Brain microvascular endothelial cell (primary cell): ENCODE measurements around the gene GH2.
"Not testable (repeated sequence)": the region's sequence is repeated elsewhere in the genome, so short reads cannot be mapped to it uniquely, and the experiment has no call there.

Experiments
- DNase-seq: peaks from one replicate; pipeline ENCODE4 v3.0.0-alpha.2; 2020
- H3K27ac ChIP-seq: fragments of 250-450 bp; sonication (Bioruptor Pico); 2 replicates; pipeline ENCODE4 v1.5.1; 2020; ENCODE audit warnings: mild to moderate bottlenecking, moderate library complexity
- H3K27me3 ChIP-seq: fragments of 250-450 bp; sonication (Bioruptor Pico); replicated peaks from 2 replicates; pipeline ENCODE4 v1.5.1; 2020; ENCODE audit warnings: mild to moderate bottlenecking
- H3K36me3 ChIP-seq: fragments of 250-450 bp; sonication (Bioruptor Pico); replicated peaks from 2 replicates; pipeline ENCODE4 v1.5.1; 2020; ENCODE audit warnings: mild to moderate bottlenecking
- H3K4me3 ChIP-seq: 2 replicates; pipeline ENCODE4 v1.5.1; 2011; ENCODE audit warnings: low read depth, mild to moderate bottlenecking, control low read depth, low read length, moderate library complexity
- in situ Hi-C: cut with HindIII; loops from 2 replicates; pipeline ENCODE4 v1.10.0; 2017; ENCODE audit warnings: low sequenced_read_pairs, low pct_ligation_motif_present
- TF ChIP-seq, protein P1 (sequence below): IDR thresholded peaks from 2 replicates; pipeline ENCODE4 v1.5.1; 2011; ENCODE audit warnings: low read depth, mild to moderate bottlenecking, moderate library complexity, low read length, control low read depth, inconsistent platforms; ENCODE audit errors: missing control alignments

GH2 gene

DNA sequence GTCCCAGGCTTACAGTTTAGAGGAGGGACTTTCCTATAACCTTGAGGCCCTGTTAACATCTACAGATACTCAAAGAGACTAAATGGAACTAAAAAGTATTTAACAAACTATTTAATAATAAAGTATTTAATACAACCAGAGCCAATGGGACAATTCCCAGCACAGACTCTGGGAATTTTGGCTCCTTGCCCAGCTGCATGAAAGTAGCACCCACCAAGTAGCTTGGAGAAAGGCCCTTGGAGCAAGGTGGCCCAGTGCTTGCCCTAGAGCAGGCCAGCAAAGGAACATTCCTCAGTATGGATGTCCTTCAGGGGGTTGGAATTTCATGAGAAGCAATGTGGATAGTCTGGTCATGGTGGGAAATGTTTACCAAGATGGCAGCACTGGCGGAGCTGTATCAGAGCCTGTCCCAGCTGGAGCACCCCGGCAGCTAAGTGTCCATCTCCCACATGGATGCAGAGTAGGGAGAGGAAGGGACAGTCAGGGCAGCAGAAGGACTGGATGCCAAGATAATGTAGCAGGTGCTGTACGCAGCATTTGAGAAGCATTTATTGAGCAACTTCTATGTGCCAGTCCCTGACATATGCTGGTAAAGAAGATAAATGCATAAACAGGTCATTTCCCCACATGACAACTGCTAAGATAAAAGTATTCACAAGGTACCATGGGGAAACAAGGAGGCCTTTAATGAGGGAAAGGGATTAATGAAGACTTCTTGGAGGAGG lies 34.1 kb downstream of the GH2 start:
- in situ Hi-C loops = no loop called here
- DNase-seq = no peak
- TF ChIP-seq, protein P1, sequence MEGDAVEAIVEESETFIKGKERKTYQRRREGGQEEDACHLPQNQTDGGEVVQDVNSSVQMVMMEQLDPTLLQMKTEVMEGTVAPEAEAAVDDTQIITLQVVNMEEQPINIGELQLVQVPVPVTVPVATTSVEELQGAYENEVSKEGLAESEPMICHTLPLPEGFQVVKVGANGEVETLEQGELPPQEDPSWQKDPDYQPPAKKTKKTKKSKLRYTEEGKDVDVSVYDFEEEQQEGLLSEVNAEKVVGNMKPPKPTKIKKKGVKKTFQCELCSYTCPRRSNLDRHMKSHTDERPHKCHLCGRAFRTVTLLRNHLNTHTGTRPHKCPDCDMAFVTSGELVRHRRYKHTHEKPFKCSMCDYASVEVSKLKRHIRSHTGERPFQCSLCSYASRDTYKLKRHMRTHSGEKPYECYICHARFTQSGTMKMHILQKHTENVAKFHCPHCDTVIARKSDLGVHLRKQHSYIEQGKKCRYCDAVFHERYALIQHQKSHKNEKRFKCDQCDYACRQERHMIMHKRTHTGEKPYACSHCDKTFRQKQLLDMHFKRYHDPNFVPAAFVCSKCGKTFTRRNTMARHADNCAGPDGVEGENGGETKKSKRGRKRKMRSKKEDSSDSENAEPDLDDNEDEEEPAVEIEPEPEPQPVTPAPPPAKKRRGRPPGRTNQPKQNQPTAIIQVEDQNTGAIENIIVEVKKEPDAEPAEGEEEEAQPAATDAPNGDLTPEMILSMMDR = no peak
- no peak overlapping the region for H3K4me3 ChIP-seq
- no peaks in the 10 kb centered on the region for H3K27me3 ChIP-seq
- H3K27ac ChIP-seq = no peak overlapping the region
- H3K36me3 ChIP-seq = no peaks in the 10 kb centered on the region

DNA sequence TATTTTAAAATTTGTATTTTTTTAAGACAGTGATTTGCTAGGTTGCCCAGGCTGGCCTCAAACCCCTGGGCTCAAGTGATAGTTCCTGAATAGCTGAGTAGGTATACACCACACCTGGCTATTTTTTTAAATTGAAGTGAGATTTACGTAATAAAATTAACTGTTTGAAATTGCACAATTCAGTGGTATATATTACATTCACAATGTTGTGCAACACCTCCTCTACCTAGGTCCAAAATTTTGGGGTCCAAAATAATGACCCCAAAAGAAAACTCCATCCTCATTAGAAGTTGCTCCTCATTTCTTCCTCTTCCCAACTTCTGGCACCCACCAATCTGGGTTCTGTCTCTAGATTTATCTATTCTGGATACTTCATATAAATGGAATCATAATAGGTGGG lies 36.2 kb downstream of the GH2 start:
- TF ChIP-seq, protein P1 = no peak

DNA sequence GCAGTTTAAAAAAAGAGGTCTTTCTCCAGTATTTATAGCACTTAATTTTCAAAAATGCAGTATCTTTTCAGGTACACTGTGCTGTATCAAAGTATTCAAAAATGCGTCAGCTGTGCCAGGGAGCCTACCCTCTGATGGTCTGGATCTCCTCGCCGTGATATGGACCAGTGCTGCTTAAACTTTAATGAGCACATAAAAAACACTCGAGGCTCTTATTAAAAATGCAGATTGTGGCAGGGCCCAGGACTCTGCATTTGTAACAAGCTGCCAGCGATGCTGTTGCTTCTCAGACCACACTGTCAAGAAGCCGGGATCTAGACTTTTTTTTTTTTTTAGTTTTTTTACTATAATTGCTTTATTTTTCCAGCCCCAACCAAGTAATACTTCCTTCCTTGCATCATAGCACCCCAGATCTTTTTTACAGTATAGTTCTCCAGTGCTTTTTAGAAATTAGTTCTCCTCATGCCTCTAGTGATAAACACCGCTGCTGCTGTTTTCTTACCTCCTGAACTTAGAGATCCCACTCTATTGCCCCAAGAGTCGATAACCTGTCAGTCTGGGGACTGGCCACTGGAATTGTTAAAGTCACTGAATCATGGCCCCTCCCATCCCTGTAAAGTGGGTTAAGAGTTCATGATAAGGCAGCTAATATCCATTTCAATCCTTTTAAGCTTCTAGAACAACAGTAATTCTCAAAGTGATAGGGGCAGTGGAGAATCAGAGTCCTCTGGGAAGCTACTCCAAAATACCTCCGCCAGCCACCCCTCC lies 37.6 kb downstream of the GH2 start:
- in situ Hi-C loops = no loop called here
- no peak for DNase-seq
- TF ChIP-seq, protein P1 = no peak
- Histone ChIP-seq H3K4me3 (no peak overlapping the region), H3K27me3 (no peaks in the 10 kb centered on the region), H3K36me3 (no peaks in the 10 kb centered on the region), H3K27ac (no peak overlapping the region)

More for the DNA sequence above, 36.2 kb downstream of the GH2 start:
- DNase-seq = no peak
- in situ Hi-C loops = no loop called here
- H3K36me3 ChIP-seq = no peaks in the 10 kb centered on the region
- no peak overlapping the region for H3K4me3 ChIP-seq
- no peaks in the 10 kb centered on the region for H3K27me3 ChIP-seq
- no peak overlapping the region for H3K27ac ChIP-seq

DNA sequence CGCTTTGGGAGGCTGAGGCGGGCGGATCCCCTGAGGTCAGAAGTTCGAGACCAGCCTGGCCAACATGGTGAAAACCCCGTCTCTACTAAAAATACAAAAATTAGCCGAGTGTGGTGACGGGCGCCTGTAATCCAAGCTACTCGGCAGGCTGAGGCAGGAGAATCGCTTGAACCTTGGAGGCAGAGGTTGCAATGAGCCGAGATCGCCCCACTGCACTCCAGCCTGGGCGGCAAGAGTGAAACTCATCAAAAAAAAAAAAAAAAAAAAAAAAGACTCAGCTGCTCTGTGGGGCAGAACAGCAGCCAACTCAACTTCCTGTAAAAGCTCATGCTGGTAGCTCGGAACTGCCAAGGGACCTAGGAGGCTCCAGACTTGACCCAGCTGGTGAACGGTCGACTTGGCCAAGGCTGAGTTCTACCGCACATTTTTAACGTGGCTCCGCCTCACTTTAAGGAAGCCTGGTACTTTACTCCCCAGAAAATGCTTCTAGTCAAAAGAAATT lies 38.3 kb downstream of the GH2 start:
- peak overlapping the region; percentile 55 for H3K27ac ChIP-seq
- H3K4me3 ChIP-seq = peak overlapping the region; percentile 84
- peak; percentile 27 for DNase-seq
- H3K27me3 ChIP-seq, H3K36me3 ChIP-seq, in situ Hi-C loops: not testable (repeated sequence)

DNA sequence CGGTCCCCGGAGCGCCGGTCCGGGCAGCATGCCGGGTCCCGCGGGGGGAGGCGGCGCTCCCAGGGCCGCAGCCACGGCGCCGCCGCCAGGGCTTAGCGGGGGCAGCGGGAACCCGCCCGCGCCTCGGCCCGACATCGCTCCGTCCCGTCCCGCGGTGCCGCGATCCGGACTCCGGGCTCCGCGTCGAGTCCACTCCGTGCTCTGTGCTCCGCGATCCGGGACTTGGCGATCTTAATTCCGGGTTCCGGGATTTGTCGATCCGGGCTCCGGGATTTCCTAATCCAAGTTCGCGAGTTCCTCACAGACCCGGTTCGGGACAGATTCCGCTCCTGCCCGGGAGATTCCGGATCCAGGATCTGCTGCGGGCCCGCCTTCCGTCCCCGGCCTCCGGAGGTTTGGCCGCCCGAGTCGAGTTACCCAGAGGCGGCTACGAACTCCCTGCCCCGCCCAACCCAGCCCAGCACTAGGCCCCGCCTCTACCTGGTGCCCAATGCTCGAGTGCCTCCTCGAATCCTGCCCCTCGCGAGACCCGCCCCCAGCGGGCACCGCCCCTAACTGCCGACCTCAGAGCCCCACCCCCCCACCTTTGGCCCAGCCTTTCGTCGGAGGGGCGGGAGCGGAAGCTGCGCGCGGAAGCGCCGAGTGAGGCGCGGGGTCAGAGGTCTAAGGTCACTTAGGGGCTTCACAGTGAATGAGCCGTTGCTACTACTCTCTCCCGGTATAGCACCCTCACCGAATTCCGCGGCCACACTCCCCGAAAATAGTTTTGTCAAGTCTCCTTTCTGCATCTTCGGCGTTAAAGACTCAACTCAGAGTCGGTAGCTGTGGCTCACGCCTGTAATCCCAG lies 39.0 kb downstream of the GH2 start, which contains the start of gene SMARCD2:
SMARCD2 (minus strand) TSS at position 146 of the 847 bp plus-strand sequence; CDS start at position 135, 11 bp downstream.
- in situ Hi-C loops = no loop called here
- TF ChIP-seq, protein P1 = no peak
- peak within 1 kb of the TSS; percentile 55 for H3K27ac ChIP-seq
- peak; percentile 98 for DNase-seq
- H3K27me3 ChIP-seq = no peaks in the 10 kb centered on the region
- peak within 1 kb of the TSS; percentile 84 for H3K4me3 ChIP-seq
- H3K36me3 ChIP-seq = no peaks in the 10 kb centered on the region
